Right hindlimb (tissue), 1 donor: ENCODE results near the gene ING3.

Experiments used
- DNase-seq: peaks from one replicate; pipeline ENCODE4 v3.0.0-alpha.2; 2018

ING3 gene

GRCh38 chr7:120989257-120990220 lies 39.0 kb downstream of the ING3 start:
- peak; percentile 51 for DNase-seq

- DNase-seq = no peak
Observed at GRCh38 chr7:120990468-120991118, 40.0 kb downstream of the ING3 start.

- no peak for DNase-seq
Observed at GRCh38 chr7:120991161-120991560, 40.6 kb downstream of the ING3 start.

GRCh38 chr7:120991581-120991980 lies 41.0 kb downstream of the ING3 start:
- DNase-seq = no peak

GRCh38 chr7:120992272-120992964 lies 41.8 kb downstream of the ING3 start:
- no peak for DNase-seq

- DNase-seq = no peak
Observed at GRCh38 chr7:120992965-120993494, 42.5 kb downstream of the ING3 start.

GRCh38 chr7:120993553-120994191 lies 43.1 kb downstream of the ING3 start:
- no peak for DNase-seq

- no peak for DNase-seq
Observed at GRCh38 chr7:120994512-120995410, 44.2 kb downstream of the ING3 start.

- DNase-seq = no peak
Observed at GRCh38 chr7:120995654-120996053, 45.1 kb downstream of the ING3 start.

- peak; percentile 77 for DNase-seq
Observed at GRCh38 chr7:120996333-120996987, 45.9 kb downstream of the ING3 start.

GRCh38 chr7:120996988-120997345 lies 46.4 kb downstream of the ING3 start:
- DNase-seq = no peak

- DNase-seq = no peak
Observed at GRCh38 chr7:120997882-120998474, 47.4 kb downstream of the ING3 start.

GRCh38 chr7:120998520-120998919 lies 47.9 kb downstream of the ING3 start:
- DNase-seq = no peak

GRCh38 chr7:120998996-120999565 lies 48.5 kb downstream of the ING3 start:
- no peak for DNase-seq

- no peak for DNase-seq
Observed at GRCh38 chr7:121000081-121000983, 49.8 kb downstream of the ING3 start.

GRCh38 chr7:121001234-121001906 lies 50.8 kb downstream of the ING3 start:
- no peak for DNase-seq

GRCh38 chr7:121002048-121002756 lies 51.6 kb downstream of the ING3 start:
- no peak for DNase-seq

- DNase-seq = no peak
Observed at GRCh38 chr7:121002757-121003200, 52.2 kb downstream of the ING3 start.
